Upper lobe of right lung (tissue), 1 donor: ENCODE measurements around the gene MYH15. TPM values are rescaled to one million over a fixed set of nuclear protein-coding genes. Genes with fewer than 3 reads are reported as not detected.

Experiments used
- ATAC-seq: fragments of 200-7000 bp; cut with Tn5 transposase; one replicate; pipeline ENCODE4 v1.9.1; 2020; ENCODE audit warnings: mild to moderate bottlenecking, moderate library complexity
- DNase-seq: peaks from one replicate; pipeline ENCODE4 v3.0.0-alpha.2; 2020
- H3K27ac ChIP-seq: fragments of 200-600 bp; one replicate; pipeline ENCODE4 v1.8.0; 2022
- H3K27me3 ChIP-seq: fragments of 200-600 bp; one replicate; pipeline ENCODE4 v1.8.0; 2022; ENCODE audit warnings: mild to moderate bottlenecking
- H3K36me3 ChIP-seq: fragments of 200-600 bp; one replicate; pipeline ENCODE4 v1.8.0; 2022
- H3K4me1 ChIP-seq: fragments of 200-600 bp; one replicate; pipeline ENCODE4 v1.8.0; 2022
- H3K4me3 ChIP-seq: fragments of 200-600 bp; one replicate; pipeline ENCODE4 v1.8.0; 2022; ENCODE audit warnings: mild to moderate bottlenecking
- H3K9me3 ChIP-seq: fragments of 200-600 bp; one replicate; pipeline ENCODE4 v1.8.0; 2022
- CTCF ChIP-seq: fragments of 200-600 bp; IDR thresholded peaks from one replicate; pipeline ENCODE4 v1.8.0; 2022; ENCODE audit warnings: antibody characterized with exemption
- intact Hi-C: fragments of 100-400 bp; cut with DNase I; formaldehyde crosslinking; loops from one replicate; pipeline ENCODE4 v1.11.0; 2022
- total RNA-seq: library from RNA; stranded (reverse); fragmentation: NEBNext Ultra II Directional; extraction: Animal tissue kit (Norgen Biotek cat#: 25700); gene quantifications from one replicate; pipeline ENCODE4 v1.2.1, GENCODE V29; 2021
- donor health status: DM: no; HTN: yes; CAD: no; lungs with severe emphysema.

MYH15 gene
- total RNA-seq, 1 donor from 2014 or later: 0.90 TPM

- intact Hi-C loops: loop anchor here (5.0 kb wide), 1 partner anchor 61 kb away; no protein-coding TSS in a partner anchor
Measured at GRCh38 chr3:108491456-108491855, 18.9 kb downstream of the MYH15 start.

GRCh38 chr3:108489776-108490175, 20.6 kb downstream of the MYH15 start:
- peak; percentile 77 for TF ChIP-seq CTCF
- H3K36me3 ChIP-seq: no peaks in the 10 kb centered on the region
- no peak overlapping the region for H3K4me3 ChIP-seq
- DNase-seq (no peak), ATAC-seq (peak; percentile 78)
- H3K27me3 ChIP-seq: no peaks in the 10 kb centered on the region
- intact Hi-C loops: loop anchor here (5.0 kb wide), 1 partner anchor 63 kb away; no protein-coding TSS in a partner anchor
- no peaks in the 10 kb centered on the region for H3K4me1 ChIP-seq
- H3K9me3 ChIP-seq: no peaks in the 10 kb centered on the region
- H3K27ac ChIP-seq: no peak overlapping the region

More at GRCh38 chr3:108491456-108491855, 18.9 kb downstream of the MYH15 start:
- Histone ChIP-seq H3K27me3 (no peaks in the 10 kb centered on the region), H3K4me3 (no peak overlapping the region), H3K27ac (no peak overlapping the region), H3K36me3 (no peaks in the 10 kb centered on the region), H3K4me1 (no peaks in the 10 kb centered on the region), H3K9me3 (no peaks in the 10 kb centered on the region)
- TF ChIP-seq CTCF: no peak
- no peak for DNase-seq
- no peak for ATAC-seq

- Histone ChIP-seq H3K9me3 (no peaks in the 10 kb centered on the region), H3K36me3 (no peaks in the 10 kb centered on the region), H3K27me3 (no peaks in the 10 kb centered on the region), H3K27ac (no peak overlapping the region), H3K4me1 (no peaks in the 10 kb centered on the region), H3K4me3 (no peak overlapping the region)
- no peak for TF ChIP-seq CTCF
- DNase-seq (no peak), ATAC-seq (no peak)
- intact Hi-C loops: no loop called here
Measured at GRCh38 chr3:108488631-108489030, 21.8 kb downstream of the MYH15 start.

- H3K4me3 ChIP-seq: no peak overlapping the region
- no peaks in the 10 kb centered on the region for H3K27me3 ChIP-seq
- intact Hi-C loops: no loop called here
- no peaks in the 10 kb centered on the region for H3K9me3 ChIP-seq
- H3K27ac ChIP-seq: no peak overlapping the region
- H3K4me1 ChIP-seq: no peaks in the 10 kb centered on the region
- TF ChIP-seq CTCF: no peak
- ATAC-seq (no peak), DNase-seq (no peak)
- H3K36me3 ChIP-seq: no peaks in the 10 kb centered on the region
Measured at GRCh38 chr3:108487439-108487838, 23.0 kb downstream of the MYH15 start.

- intact Hi-C loops: no loop called here
- Histone ChIP-seq H3K27ac (no peak overlapping the region), H3K4me3 (no peak overlapping the region), H3K4me1 (no peaks in the 10 kb centered on the region), H3K27me3 (no peaks in the 10 kb centered on the region), H3K9me3 (no peaks in the 10 kb centered on the region), H3K36me3 (no peaks in the 10 kb centered on the region)
- ATAC-seq: no peak
- no peak for TF ChIP-seq CTCF
- DNase-seq: no peak
Measured at GRCh38 chr3:108486941-108487340, 23.5 kb downstream of the MYH15 start.

- DNase-seq (no peak), ATAC-seq (no peak)
- H3K27me3 ChIP-seq: no peaks in the 10 kb centered on the region
- no peaks in the 10 kb centered on the region for H3K4me1 ChIP-seq
- no peak for TF ChIP-seq CTCF
- no peak overlapping the region for H3K27ac ChIP-seq
- H3K36me3 ChIP-seq: no peaks in the 10 kb centered on the region
- H3K9me3 ChIP-seq: no peaks in the 10 kb centered on the region
- intact Hi-C loops: no loop called here
- H3K4me3 ChIP-seq: no peak overlapping the region
Measured at GRCh38 chr3:108486338-108486737, 24.1 kb downstream of the MYH15 start.
